GM21529 (cell line): Measurements from ENCODE around the gene ARHGEF37.

Experiments
- ATAC-seq: cut with Tn5 transposase; IDR thresholded peaks from one replicate; pipeline ENCODE4 v1.9.1; 2021; ENCODE audit not compliant: unreplicated experiment

ARHGEF37 gene

DNA sequence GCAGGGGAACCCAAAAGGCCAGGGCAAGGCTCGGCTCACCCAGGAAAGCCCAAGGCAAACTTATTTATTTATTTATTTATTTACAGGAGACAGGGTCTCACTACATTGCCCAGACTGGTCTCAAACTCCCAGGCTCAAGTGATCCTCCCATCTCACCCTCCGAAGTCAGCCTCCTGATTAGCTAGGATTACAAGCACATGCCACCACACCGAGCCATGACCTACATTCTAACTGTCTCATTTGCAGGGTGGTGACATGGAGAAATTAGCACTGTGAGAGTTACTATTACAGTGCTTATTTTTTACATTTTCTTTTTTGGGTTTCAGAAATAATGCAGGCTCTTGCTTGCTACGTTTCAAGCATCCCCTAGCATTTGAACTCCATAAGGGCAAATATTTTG lies 18.1 kb downstream of the ARHGEF37 start:
- no peak for ATAC-seq

DNA sequence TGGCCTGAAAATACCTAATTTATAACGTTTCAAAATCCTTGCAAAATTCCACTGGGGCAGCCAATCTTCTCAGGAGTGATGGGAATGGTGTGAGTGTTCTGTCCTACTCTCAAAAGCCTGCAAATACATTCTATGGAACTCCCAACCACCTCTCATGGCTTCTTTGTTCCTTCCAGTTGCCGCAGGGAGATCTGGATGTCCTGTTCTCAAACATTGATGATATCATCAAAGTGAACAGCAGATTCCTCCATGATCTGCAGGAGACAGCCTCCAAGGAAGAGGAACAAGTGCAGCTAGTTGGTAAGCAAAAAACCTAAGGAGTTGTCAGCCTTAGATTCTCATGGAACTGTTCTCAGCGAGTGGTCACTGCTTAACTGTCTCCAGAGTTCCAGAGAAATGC lies 19.6 kb downstream of the ARHGEF37 start:
- no peak for ATAC-seq

DNA sequence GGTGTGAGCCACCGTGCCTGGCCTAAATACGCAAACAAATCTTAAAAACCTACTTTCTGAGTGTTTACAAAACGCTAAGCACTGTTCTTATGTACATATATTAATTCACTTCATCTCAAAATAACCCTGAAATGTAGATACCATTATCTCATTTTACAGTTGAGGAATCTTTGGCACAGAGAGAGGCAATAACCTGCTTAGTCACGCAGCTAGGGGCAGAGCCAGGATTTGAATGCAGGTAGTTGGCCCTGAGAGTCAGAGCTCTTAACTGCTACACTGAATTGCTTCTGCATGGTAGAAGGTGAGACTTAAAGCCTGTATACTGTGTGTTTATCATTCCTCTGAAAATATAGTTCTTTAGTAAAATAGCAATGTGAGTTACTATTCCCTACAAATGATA lies 21.9 kb downstream of the ARHGEF37 start:
- ATAC-seq = no peak

DNA sequence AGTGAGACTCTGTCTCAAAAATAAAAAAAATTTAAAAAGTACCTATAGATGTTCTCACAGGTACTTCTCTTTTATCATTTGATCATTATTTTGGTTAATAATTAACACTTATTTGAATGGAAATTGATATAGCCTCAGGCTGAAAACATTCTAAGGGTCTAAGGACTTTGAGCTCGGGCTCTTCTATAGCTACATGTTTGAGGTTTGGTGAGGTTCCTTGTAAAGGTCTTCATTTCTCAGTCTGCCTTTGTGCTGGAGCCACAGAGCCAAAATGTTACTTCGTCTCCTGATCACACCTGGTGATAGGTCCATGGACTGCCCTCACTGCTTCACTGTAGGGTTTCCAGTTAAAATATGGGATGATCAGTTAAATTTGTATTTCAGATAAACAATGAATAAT lies 22.6 kb downstream of the ARHGEF37 start:
- no peak for ATAC-seq

DNA sequence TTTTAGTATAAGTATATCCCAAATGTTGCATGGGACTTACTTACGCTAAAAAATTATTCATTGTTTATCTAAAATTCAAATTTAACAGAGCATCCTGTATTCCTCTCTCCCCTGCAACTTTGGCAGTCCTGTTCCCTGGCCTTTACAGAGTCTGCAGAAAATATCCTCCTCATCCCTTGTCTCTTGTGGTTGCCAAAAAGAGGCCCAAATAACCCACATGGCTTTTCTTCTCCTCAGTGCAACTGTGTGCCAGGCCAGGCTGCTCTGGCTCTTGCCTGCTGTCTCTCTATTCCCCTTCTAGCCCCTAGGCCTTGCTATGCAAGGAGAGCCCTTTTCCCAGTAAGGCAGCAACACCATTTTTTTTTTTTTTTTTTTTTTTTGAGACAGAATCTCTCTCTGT lies 23.0 kb downstream of the ARHGEF37 start:
- ATAC-seq = no peak

DNA sequence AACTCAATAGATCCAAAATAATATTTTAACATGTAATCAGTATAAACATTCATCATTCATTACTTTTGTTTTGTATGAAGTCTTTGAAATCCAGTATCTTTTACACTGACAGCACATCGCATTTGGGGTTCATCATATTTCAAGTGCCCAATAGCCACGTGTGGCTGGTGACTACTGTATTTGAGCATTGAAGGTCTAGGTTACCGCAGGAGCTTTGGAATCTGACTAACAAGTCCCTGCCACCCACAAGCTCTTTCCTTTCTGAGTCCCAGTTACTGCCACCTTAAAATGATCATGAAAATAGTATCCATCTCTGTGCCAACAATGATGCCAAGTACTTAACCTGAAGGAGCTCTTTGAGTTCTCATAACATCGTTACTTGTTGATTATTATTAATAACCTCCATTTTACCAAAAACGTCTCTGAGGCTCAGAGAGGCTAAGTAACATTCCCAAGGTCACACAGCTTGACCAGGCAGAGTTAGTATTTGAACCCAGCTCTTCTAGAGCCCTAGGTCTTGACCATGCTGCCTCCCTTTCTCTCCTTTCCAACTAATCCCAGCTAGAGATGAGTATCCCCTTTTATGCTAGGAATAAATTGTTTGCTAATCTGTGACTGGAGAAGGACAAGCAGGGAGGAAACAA lies 24.2 kb downstream of the ARHGEF37 start:
- no peak for ATAC-seq

DNA sequence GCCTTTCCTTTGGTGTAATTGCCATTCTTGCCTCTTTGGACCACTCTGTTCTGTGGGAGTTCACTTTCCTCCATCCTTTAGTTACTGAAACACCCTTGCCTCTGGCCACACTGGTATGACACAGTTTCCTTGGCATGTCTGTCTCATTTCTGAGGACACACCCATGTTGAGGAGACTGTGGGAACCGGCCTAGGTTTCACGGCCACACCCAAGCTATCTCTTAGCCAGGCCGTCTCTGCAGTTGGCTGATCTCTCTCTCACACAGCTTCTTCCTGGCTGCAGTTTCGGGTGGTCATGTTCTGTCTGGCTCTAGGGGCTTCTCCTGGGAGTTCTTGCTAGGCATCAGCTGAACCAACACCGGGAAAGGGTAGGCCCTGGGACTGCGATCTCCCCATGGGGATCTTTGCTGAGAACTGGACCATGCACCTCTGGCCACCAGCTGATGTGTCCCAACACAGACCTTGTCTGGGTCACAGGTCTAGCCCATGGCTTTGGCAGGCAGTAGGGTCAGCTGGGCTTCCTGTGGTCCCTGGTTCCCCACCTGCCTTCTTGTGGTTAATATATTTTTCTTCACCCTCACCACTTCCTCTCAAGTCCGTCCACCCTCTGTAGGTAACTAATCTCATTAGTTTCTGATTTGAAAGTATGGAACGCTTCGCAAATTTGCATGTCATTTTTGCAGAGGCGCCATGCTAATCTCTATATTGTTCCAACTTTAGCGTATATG lies 24.9 kb downstream of the ARHGEF37 start:
- ATAC-seq = peak; percentile 98

DNA sequence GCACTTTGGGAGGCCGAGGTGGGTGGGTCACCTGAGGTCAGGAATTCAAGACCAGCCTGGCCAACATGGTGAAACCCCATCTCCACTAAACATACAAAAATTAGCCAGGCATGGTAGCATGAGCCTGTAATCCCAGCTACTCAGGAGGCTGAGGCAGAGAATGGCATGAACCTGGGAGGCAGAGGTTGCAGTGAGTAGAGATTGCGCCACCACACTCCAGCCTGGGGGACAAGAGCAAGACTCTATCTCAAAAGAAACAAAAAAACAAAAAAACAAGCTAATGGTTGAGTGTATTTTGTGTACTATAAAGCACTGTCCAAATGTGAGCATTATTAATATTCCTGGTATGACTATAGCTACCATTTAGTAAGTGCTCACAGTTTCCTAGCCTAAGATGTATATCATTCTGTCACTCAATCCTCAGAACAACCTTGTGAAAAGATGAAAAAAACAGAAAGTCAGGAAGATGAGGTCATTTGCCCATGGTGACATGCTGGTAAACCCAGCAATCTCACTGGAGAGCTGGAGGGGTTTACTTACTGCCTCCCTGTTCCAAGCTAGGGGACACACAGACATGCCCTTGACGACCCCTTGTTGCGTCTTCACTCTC lies 27.7 kb downstream of the ARHGEF37 start:
- no peak for ATAC-seq

DNA sequence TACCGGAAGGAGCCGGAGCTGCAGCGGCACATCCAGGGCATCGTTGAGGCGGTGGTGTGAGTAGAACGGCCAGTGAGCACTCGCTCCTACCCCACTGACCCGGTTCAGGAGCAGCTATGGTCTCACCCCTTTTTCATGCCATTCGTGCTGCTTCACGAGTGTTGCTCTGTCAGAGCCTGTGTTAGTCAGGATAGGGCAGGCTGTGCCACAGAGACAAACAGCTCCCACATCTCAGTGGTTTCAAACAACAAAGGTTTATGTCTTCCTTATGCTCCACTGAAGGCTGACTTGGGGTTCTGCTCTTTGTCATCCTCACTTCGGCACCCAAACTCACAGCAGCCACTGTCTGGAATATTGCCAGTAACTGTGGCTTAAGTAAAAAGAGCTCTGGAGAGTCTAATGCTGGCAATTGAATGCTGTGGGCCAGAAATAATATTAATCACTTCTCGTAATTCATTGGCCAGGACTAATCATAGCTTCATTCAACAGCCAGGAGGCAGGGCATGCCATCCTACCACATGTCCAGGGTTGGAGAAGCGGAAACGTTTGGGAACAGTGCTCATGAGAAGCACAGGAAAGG lies 28.4 kb downstream of the ARHGEF37 start:
- ATAC-seq = no peak

DNA sequence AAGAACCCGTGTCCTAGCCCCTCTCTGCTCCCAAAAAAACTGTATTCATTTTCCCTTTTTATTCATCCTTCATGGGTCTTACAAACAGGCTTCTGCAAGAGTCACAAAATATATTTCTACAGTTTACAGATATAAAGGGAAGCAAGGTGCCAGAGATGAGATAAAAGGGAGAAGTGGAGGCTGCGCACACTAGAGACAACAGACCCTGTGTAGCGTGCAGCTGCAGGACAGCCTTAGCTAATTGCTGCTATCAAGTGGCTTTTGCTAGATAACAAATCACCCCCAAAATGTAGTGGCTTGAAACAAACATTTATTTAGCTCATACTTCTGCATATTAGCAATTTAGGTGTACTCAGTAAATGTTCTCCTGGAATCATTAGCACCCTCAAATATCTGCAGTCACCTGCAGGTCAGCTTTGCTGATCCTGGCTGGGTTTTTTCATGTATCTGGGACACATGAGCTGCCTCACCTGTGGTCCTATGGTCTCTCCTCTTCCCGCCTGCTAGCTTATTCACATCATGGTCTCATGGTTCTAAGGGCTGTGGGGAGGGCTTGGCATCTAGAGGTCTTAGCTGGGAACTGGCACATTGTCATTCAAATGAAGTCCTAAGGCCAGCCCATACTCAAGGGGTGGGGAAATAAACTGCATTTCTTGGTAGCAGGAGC lies 29.4 kb downstream of the ARHGEF37 start:
- no peak for ATAC-seq

DNA sequence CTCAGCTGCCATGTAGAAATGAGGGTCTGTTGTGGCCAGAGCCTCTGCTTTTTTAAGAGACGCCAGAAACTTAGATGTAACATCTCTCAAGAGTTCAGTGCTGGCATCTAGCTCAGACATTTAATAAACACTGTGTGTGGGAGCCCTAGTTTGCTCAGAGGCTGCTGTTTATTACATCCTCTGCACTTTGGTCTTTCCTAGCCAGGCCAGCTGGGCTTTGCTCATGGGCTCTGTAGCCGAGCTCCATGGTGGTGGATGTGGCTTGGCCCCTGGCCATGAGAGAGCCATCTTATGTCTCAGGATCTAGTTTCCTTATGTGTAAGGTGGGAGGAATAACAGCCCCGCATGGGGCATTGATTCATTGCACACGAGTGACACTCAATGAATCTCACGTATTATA lies 30.0 kb downstream of the ARHGEF37 start:
- no peak for ATAC-seq

DNA sequence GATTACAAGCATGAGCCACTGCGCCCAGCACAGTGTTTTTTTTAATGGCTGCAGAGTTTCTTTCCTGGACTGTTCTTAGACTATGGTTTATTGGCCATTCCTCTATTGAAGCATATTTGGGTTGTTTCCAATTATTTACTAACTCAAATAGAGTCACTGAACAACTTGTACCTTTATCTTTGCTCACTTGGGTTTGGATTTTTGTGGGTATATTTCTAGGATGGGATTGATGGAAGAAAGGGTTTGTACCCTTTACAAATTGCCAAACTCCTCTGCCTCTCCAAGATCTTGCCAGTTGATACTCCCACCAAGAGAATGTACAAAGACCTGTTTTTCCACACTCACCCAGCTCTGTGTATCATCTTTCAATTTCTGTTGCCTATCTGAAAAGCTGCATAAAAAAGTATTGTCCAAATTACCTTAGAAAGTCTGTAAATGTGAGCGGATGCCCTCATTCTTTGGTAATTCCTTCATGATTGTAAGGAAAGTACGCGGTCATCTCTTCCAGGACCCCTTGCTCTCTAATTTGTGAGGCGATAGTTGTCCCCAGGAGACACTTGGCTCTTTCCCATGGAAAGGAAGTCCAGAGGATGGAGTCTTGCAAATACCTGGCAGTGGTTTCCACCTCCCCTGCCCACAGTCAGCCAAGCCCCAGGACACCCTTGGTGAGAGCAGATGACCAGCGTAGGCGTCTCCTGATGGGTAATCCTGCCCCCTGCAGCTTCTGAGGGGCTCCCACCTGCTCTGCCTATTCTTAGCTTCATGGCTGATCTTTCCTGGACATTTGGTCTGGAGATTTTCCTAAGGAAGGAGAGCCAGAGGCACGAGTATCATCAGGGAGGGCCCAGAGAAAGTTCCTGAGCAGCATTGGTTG lies 33.0 kb downstream of the ARHGEF37 start:
- no peak for ATAC-seq

DNA sequence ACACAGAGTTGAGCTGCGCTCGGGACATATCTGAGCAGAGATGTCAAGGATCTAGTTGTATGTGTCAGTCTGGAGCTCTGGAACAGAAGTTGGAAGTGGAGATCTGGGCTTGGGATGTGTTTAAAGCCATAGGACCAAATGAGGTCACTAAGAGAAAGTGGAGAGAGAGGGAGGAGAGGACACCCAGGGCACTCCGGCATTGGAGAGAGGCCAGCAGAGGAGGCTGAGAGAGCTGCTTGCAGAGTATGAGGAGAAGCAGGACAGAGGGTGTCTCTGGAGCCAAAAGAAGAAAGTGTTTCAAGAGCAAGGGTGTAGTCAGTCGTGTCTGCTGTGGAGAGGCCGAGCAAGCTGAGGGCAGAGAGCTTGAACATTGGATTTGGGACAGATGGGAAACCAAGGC lies 34.7 kb downstream of the ARHGEF37 start:
- ATAC-seq = no peak

DNA sequence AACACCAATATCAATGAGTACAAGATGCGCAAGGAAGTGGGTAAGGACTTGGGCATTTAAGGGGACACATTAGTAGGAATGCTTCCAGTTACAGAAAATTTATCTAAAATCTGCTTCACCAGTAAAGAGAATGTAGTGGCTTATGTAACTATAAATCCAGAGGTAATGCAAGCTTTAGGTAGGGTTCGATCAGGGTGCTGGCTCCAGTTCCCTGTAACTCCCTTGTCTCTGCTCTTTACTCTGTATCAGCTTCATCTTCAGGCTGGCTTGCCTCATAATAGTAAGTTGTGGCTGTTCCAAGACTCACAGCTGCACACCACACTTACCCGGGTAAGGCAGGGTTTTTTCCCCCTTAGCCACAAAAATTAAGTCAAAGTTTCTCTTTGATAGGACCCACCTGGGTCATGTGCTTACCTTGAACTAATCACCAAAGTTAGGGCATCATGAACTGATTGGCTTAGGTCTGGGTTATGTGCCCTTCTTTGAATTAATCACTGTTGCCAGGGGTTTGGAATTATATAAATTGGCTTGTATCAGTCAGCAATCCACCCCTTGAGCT lies 35.5 kb downstream of the ARHGEF37 start:
- ATAC-seq = peak; percentile 67

DNA sequence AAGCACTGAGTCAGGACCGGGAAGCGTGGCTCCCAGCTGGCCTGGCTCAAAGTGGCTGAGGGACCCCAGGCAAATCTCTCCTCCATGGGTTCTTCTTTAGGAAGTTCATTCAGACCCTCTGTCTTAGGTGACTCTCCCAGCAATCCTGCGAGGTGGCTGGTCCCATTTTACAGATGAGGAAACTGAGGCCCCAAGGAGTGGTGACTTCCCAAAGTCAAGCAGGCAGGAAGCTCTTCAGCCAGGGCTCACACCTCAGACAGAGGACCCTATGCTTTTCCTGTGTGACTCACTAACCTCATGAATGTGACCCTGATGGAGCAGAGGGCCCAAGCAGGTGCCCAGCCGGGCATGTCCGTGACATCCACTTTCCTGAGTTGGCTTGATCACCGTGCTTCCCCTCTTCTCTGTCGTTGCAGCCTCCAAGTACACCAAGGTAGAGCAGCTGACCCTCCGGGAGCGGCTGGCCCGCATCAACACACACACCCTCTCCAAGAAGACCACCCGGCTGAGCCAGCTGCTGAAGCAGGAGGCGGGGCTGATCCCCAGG lies 36.5 kb downstream of the ARHGEF37 start:
- peak; percentile 28 for ATAC-seq

DNA sequence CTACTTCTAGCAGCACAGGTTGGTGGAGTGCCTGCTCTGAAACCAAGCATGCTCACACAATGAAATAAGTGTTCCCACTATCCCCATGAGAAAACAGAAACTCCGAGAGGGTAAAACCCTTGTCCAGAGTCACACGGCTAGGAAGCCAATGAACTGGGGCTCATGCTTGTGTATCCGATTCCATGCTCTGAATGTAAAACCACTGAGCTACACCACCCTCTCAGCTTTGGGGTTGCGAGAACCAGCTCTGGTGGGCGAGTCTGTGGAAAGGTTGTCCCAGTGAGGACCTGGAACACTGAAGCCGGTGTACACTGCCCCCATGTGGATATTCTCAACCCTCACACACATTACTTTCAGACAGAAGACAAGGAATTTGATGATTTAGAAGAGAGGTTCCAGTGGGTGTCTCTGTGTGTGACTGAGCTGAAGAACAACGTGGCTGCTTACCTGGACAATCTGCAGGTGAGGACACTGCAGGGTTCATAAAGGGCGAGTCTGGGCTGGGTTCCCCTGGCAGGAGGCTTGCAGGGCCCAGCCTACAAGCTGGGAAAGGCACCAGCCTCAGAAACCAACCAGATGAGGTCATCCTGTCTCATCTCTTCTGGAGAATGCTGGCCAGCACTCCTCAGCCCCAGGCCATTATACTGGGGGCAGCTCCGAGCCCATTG lies 37.4 kb downstream of the ARHGEF37 start:
- ATAC-seq = peak; percentile 43

DNA sequence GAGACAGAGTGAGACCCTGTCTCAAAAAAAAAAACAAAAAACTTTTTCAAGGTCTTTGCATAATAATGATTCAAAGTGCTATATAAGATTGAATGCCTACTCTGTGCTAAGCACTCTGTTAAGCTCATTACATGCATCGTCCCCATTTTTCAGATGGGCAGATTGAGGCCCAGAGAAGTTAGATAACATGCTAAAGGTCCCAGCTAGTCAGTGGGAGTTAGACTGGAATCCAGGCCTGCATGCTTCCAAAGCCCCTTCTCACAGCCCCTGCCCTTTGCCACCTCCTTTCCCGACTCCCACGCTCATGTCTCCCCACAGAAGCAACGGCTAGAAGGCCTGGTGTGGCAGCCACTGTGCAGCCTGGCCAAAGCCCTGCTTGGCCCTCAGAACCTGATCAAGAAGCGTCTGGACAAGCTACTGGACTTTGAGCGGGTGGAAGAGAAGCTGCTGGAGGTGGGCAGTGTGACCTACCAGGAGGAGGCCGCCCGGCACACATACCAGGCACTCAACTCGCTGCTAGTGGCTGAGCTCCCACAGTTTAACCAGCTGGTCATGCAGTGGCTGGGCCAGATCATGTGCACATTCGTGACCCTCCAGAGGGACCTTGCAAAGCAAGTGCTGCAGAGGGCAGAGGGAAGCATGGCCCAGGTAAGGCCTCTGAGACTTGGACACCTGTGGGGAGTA lies 40.3 kb downstream of the ARHGEF37 start:
- no peak for ATAC-seq

DNA sequence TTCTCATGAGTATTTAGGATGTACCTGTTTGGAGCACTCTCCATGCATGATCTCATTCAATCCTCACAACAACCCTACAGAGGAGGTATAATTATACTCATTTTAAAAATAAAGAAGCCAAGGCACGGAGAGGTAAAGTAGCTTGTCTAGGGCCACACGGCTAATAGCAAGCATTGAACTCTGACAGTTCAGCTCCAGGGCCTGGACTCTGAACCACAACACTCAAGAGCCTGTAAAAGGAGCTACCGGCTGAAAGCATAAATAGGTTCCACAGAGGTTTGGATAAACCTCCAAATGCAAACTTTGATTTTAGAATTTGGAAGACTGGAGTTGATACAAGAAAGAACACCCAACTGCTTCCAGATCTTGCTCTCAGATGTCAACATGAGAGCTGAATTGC lies 41.2 kb downstream of the ARHGEF37 start:
- no peak for ATAC-seq

DNA sequence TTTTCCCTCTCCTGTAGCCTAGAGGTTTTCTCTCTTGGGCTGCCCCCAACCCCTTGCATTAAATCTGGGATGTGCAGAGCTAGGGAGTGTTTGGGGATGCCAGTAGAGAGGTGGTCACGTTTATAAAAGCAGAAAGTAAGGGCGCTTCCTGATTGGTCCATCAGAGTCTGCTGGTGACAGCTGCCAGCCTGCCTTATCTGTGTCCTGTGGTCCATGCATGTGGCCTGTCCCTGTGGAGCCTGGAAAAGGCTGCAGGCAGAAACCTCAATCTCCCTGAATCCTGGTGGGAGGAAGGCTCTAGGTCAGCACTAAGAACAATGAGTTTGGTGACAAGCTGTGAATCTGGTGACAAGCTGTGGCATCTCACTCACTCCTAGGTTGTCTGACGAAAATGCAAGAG lies 42.2 kb downstream of the ARHGEF37 start:
- no peak for ATAC-seq
